IMR-90 (cell line): ENCODE measurements around the gene ADGRB3. TPM values are rescaled to one million over a fixed set of nuclear protein-coding genes. Genes with fewer than 3 reads are reported as not detected.

ENCODE experiments used
- ATAC-seq: fragments of 200-7000 bp; cut with Tn5 transposase; 2 replicates; pipeline ENCODE4 v1.9.1; 2020; ENCODE audit warnings: low read depth, mild to moderate bottlenecking, moderate library complexity
- BruUV-seq: library from RNA; stranded (reverse); fragments of 400-500 nt; replicated peaks from 2 replicates; lab custom pipeline; 2021; lab: Mats Ljungman, UMichigan
- CTCF ChIA-PET: fragments of 300-600 bp; formaldehyde crosslinking; extraction: SDS; loops from one replicate; lab custom pipeline; 2021; ENCODE audit warnings: antibody characterized with exemption; lab: Yijun Ruan, JAX
- POLR2A ChIA-PET: fragments of 300-600 bp; sonication (Branson Sonifier 250); formaldehyde crosslinking; loops from one replicate; lab custom pipeline; 2022; ENCODE audit warnings: antibody characterized with exemption; ENCODE audit not compliant: unreplicated experiment; lab: Charles Lee
- DNase-seq: peaks from one replicate; pipeline ENCODE4 v3.0.0; 2013
- H2AFZ ChIP-seq: replicated peaks from 2 replicates; pipeline ENCODE3; 2013; ENCODE audit warnings: low read length, mild to moderate bottlenecking; ENCODE audit not compliant: poor library complexity
- H2AK5ac ChIP-seq: 2 replicates; pipeline ENCODE4 v1.6.1; 2013; ENCODE audit warnings: low read depth, low read length, inconsistent platforms
- H2AK9ac ChIP-seq: replicated peaks from 2 replicates; pipeline ENCODE3; 2013; ENCODE audit warnings: mild to moderate bottlenecking, low read depth, low read length, moderate library complexity; ENCODE audit not compliant: poor library complexity
- H2BK120ac ChIP-seq: 2 replicates; pipeline ENCODE4 v1.6.1; 2013; ENCODE audit warnings: low read depth, low read length, inconsistent platforms
- H2BK15ac ChIP-seq: 3 replicates; pipeline ENCODE4 v1.6.1; 2013; ENCODE audit warnings: low read depth, low read length, inconsistent platforms
- H2BK20ac ChIP-seq: 2 replicates; pipeline ENCODE4 v1.6.1; 2013; ENCODE audit warnings: low read depth, mild to moderate bottlenecking, inconsistent platforms, low read length, moderate library complexity
- H2BK5ac ChIP-seq: 2 replicates; pipeline ENCODE4 v1.6.1; 2013; ENCODE audit warnings: mild to moderate bottlenecking, low read depth, low read length, inconsistent platforms; ENCODE audit not compliant: poor library complexity, severe bottlenecking
- H3K14ac ChIP-seq: replicated peaks from 2 replicates; pipeline ENCODE4 v1.6.1; 2013; ENCODE audit warnings: low read depth, low read length, inconsistent platforms
- H3K18ac ChIP-seq: 2 replicates; pipeline ENCODE4 v1.6.1; 2013; ENCODE audit warnings: low read depth, low read length, control low read depth
- H3K23ac ChIP-seq: 2 replicates; pipeline ENCODE4 v1.6.1; 2013; ENCODE audit warnings: low read depth, low read length, inconsistent platforms
- H3K27ac ChIP-seq: 2 replicates; pipeline ENCODE4 v1.5.1; 2013; ENCODE audit warnings: mild to moderate bottlenecking, control low read depth, low read length; ENCODE audit not compliant: insufficient read depth
- H3K27me3 ChIP-seq: 2 replicates; pipeline ENCODE4 v1.6.1; 2013; ENCODE audit warnings: low read length; ENCODE audit not compliant: control insufficient read depth, insufficient read depth
- H3K36me3 ChIP-seq: 2 replicates; pipeline ENCODE4 v1.6.1; 2013; ENCODE audit warnings: low read length, mixed read lengths; ENCODE audit not compliant: control insufficient read depth, insufficient read depth
- H3K4ac ChIP-seq: 2 replicates; pipeline ENCODE4 v1.6.1; 2013; ENCODE audit warnings: low read depth, low read length, inconsistent platforms
- H3K4me1 ChIP-seq: 2 replicates; pipeline ENCODE4 v1.6.1; 2013; ENCODE audit warnings: low read length, mixed read lengths; ENCODE audit not compliant: control insufficient read depth, insufficient read depth
- H3K4me2 ChIP-seq: 2 replicates; pipeline ENCODE4 v1.6.1; 2013; ENCODE audit warnings: low read depth, mild to moderate bottlenecking, control low read depth, low read length, moderate library complexity
- H3K4me3 ChIP-seq: 2 replicates; pipeline ENCODE4 v1.5.1; 2013; ENCODE audit warnings: low read depth, mild to moderate bottlenecking, control low read depth, low read length, moderate library complexity; ENCODE audit not compliant: insufficient read depth
- H3K56ac ChIP-seq: 2 replicates; pipeline ENCODE4 v1.6.1; 2013; ENCODE audit warnings: low read length, inconsistent platforms; ENCODE audit not compliant: insufficient read depth; ENCODE audit errors: extremely low read depth
- H3K79me1 ChIP-seq, 2 experiments: 2 replicates each; pipeline ENCODE4 v1.6.1; 2013; ENCODE audit warnings: low read length in 2 of 2, inconsistent platforms in 1 of 2, low read depth in 1 of 2
- H3K9ac ChIP-seq: 2 replicates; pipeline ENCODE4 v1.6.1; 2013; ENCODE audit warnings: low read depth, low read length, control low read depth
- H3K9me1 ChIP-seq: 2 replicates; pipeline ENCODE4 v1.6.1; 2013; ENCODE audit warnings: low read length, inconsistent platforms; ENCODE audit not compliant: insufficient read depth
- H3K9me3 ChIP-seq: 2 replicates; pipeline ENCODE4 v1.6.1; 2013; ENCODE audit warnings: low read length; ENCODE audit not compliant: control insufficient read depth, insufficient read depth
- H4K20me1 ChIP-seq: 2 replicates; pipeline ENCODE4 v1.6.1; 2013; ENCODE audit warnings: low read length, inconsistent platforms; ENCODE audit not compliant: insufficient read depth
- H4K5ac ChIP-seq: 2 replicates; pipeline ENCODE4 v1.6.1; 2013; ENCODE audit warnings: mild to moderate bottlenecking, low read depth, low read length, control low read depth
- H4K8ac ChIP-seq, 2 experiments: 2 replicates each; pipeline ENCODE4 v1.6.1; 2013; ENCODE audit warnings: low read depth in 2 of 2, low read length in 2 of 2, control low read depth in 1 of 2, inconsistent platforms in 1 of 2
- H4K91ac ChIP-seq: 2 replicates; pipeline ENCODE4 v1.6.1; 2013; ENCODE audit warnings: low read depth, low read length, inconsistent platforms; ENCODE audit not compliant: insufficient read depth
- FOS ChIP-seq: fragments of 150-350 bp; IDR thresholded peaks from 2 replicates; pipeline ENCODE4 v1.6.1; 2016; ENCODE audit warnings: low read depth, low read length
- MAFK ChIP-seq: IDR thresholded peaks from 2 replicates; pipeline ENCODE4 v1.6.1; 2012; ENCODE audit warnings: low read depth, low read length, improper control_type of control experiment
- MXI1 ChIP-seq: IDR thresholded peaks from 2 replicates; pipeline ENCODE4 v1.6.1; 2012; ENCODE audit warnings: low read depth, mild to moderate bottlenecking, low read length, moderate library complexity, borderline replicate concordance
- NFE2L2 ChIP-seq: fragments of 150-350 bp; IDR thresholded peaks from 2 replicates; pipeline ENCODE4 v1.6.1; 2016; ENCODE audit warnings: low read depth, mild to moderate bottlenecking, low read length
- POLR2A ChIP-seq: IDR thresholded peaks from 2 replicates; pipeline ENCODE4 v1.6.1; 2012; ENCODE audit warnings: mild to moderate bottlenecking, low read depth, low read length
- RAD21 ChIP-seq: IDR thresholded peaks from 2 replicates; pipeline ENCODE4 v1.6.1; 2012; ENCODE audit warnings: low read length, improper control_type of control experiment
- RCOR1 ChIP-seq: IDR thresholded peaks from 2 replicates; pipeline ENCODE4 v1.6.1; 2012; ENCODE audit warnings: mild to moderate bottlenecking, low read length, improper control_type of control experiment; ENCODE audit not compliant: insufficient replicate concordance
- RFX5 ChIP-seq: IDR thresholded peaks from 2 replicates; pipeline ENCODE4 v1.8.0; 2012; ENCODE audit warnings: low read depth, mild to moderate bottlenecking, low read length, moderate library complexity
- dilution Hi-C: fragments of 300-500 bp; cut with HindIII; formaldehyde crosslinking; loops from one replicate; pipeline ENCODE4 v1.14.3; 2018; ENCODE audit warnings: low sequenced_read_pairs; ENCODE audit not compliant: unreplicated experiment
- in situ Hi-C: fragments of 300-500 bp; cut with MboI; formaldehyde crosslinking; loops from 3 replicates; pipeline ENCODE4 v1.14.3; 2019; ENCODE audit warnings: low sequenced_read_pairs, inconsistent platforms, mixed read lengths
- intact Hi-C: fragments of 100-400 bp; cut with micrococcal nuclease; formaldehyde crosslinking; loops from 2 replicates; pipeline ENCODE4 v1.10.0; 2022
- polyA plus RNA-seq, 3 experiments: library from polyadenylated mRNA; depleted of rRNA; stranded (reverse); fragments of >200 nt; gene quantifications; 2 replicates each; pipeline ENCODE4 v1.2.3, GENCODE V29; 2012; ENCODE audit warnings: low replicate concordance in 1 of 3
- total RNA-seq: library from RNA; depleted of rRNA; stranded (reverse); fragments of >200 nt; gene quantifications from 2 replicates; pipeline ENCODE4 v1.2.3, GENCODE V29; 2012
- TF ChIP-seq, protein P1 (sequence below): conservative IDR thresholded peaks from 2 replicates; pipeline ENCODE4 v1.5.1; 2012; ENCODE audit warnings: mild to moderate bottlenecking, low read depth, low read length, improper control_type of control experiment
- TF ChIP-seq, protein P2 (sequence below): fragments of 150-350 bp; IDR thresholded peaks from 2 replicates; pipeline ENCODE4 v1.6.1; 2017; ENCODE audit warnings: mild to moderate bottlenecking, antibody characterized with exemption, low read length, low read depth

Gene ADGRB3
- total and polyA plus RNA-seq, 2 of the 4 experiments (the other 2 are of a cell fraction): not detected

DNA sequence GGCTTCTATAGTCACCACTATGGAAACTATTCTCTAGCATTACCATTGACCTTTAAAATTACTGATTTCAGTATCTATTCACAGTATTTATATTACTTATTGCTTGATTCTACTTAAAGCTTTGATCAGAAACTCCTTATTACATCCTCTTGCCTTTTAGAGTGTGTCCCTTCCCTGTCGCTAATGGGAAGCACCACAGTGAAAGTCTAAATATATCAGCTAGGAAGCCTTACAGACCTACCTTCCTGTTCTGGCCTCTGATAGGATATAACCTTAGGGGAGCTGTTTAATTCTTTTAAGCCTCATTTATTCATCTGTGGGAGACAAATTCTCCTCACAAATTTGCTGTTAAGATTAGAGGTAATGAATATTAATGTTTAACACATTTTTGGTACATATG lies 122.7 kb downstream of the ADGRB3 start (continued):
- TF ChIP-seq, protein P1, sequence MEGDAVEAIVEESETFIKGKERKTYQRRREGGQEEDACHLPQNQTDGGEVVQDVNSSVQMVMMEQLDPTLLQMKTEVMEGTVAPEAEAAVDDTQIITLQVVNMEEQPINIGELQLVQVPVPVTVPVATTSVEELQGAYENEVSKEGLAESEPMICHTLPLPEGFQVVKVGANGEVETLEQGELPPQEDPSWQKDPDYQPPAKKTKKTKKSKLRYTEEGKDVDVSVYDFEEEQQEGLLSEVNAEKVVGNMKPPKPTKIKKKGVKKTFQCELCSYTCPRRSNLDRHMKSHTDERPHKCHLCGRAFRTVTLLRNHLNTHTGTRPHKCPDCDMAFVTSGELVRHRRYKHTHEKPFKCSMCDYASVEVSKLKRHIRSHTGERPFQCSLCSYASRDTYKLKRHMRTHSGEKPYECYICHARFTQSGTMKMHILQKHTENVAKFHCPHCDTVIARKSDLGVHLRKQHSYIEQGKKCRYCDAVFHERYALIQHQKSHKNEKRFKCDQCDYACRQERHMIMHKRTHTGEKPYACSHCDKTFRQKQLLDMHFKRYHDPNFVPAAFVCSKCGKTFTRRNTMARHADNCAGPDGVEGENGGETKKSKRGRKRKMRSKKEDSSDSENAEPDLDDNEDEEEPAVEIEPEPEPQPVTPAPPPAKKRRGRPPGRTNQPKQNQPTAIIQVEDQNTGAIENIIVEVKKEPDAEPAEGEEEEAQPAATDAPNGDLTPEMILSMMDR: no peak
- TF ChIP-seq RAD21 (no peak), NFE2L2 (no peak)

DNA sequence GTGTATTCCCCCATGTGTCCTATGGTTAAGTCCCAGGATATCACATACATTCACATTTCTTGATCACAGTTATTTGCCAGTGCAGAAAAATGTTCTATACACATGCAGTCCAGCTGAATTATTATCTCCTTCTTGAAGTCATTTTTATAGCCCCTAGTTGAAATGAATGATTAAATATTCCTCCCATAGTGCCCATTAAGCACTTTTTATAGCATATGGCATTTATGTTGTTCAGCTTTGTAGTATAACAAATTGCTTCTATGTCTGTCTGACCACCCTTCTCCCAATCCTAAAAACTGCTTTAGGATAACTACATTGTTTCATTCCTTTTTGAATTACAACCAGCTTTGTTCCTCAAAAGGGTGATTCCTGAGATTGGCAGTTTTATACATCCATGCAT lies 123.5 kb downstream of the ADGRB3 start:
- no TSS peak for BruUV-seq
- Histone ChIP-seq H3K4me3 (no peak overlapping the region), H3K36me3 (no peaks in the 10 kb centered on the region), H3K79me1 (no peaks in the 10 kb centered on the region), H2AK5ac (no peak overlapping the region), H3K14ac (no peak overlapping the region), H3K4me1 (no peaks in the 10 kb centered on the region), H2AK9ac (no peak overlapping the region), H2BK120ac (no peak overlapping the region), H3K23ac (no peak overlapping the region), H3K27ac (no peak overlapping the region), H3K9ac (no peak overlapping the region), H4K8ac (no peak overlapping the region), H3K9me1 (no peaks in the 10 kb centered on the region), H3K27me3 (no peaks in the 10 kb centered on the region), H2BK20ac (no peak overlapping the region), H2BK15ac (no peak overlapping the region), H4K91ac (no peak overlapping the region), H4K20me1 (no peaks in the 10 kb centered on the region), H3K18ac (no peak overlapping the region), H2AFZ (no peak overlapping the region), H3K9me3 (no peaks in the 10 kb centered on the region), H3K4me2 (no peak overlapping the region), H3K4ac (no peak overlapping the region), H4K5ac (no peak overlapping the region), H3K56ac (no peak overlapping the region), H2BK5ac (no peak overlapping the region)
- intact Hi-C loops (no loop called here), in situ Hi-C loops (no loop called here), dilution Hi-C loops (no loop called here)
- ATAC-seq: no peak
- ChIA-PET CTCF (interaction anchor here (0.5 kb wide), 2 partner anchors 49 to 196 kb away, joined by 3 to 5 read pairs; no protein-coding TSS in a partner anchor), POLR2A (no interaction called here)
- no peak for DNase-seq
- TF ChIP-seq RFX5: no peak
- no peak for TF ChIP-seq MAFK
- TF ChIP-seq, protein P1: no peak
- TF ChIP-seq RCOR1: no peak
- TF ChIP-seq, protein P2, sequence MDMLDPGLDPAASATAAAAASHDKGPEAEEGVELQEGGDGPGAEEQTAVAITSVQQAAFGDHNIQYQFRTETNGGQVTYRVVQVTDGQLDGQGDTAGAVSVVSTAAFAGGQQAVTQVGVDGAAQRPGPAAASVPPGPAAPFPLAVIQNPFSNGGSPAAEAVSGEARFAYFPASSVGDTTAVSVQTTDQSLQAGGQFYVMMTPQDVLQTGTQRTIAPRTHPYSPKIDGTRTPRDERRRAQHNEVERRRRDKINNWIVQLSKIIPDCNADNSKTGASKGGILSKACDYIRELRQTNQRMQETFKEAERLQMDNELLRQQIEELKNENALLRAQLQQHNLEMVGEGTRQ: no peak
- no peak for TF ChIP-seq POLR2A
- TF ChIP-seq RAD21: no peak
- TF ChIP-seq MXI1: no peak
- no peak for TF ChIP-seq FOS
